HG02884 (cell line): ENCODE data around the gene ASIC2.

Experiments used
- ATAC-seq: cut with Tn5 transposase; IDR thresholded peaks from one replicate; pipeline ENCODE4 v1.9.1; 2021; ENCODE audit warnings: mild to moderate bottlenecking, moderate library complexity; ENCODE audit not compliant: unreplicated experiment

Gene ASIC2

DNA sequence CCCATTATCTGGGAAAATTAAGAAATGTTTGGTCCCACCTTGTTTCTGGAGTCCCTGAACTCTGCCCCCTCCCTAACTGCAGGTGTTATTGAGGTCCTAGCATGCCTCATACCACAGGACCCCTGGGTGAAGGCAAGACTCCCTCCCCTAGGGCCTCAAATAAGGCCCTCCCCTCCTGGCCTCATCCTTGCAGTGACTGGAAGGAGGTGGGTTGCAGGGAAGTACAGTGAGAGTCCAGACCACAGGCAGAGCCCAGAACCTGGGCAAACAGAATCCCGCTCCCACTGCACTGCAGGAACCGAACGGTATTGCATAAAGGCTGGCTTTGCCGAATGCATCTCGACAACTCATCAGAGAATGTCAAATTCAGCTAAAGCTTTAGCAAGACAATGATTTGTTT, 126.6 kb downstream of the ASIC2 start:
- no peak for ATAC-seq

DNA sequence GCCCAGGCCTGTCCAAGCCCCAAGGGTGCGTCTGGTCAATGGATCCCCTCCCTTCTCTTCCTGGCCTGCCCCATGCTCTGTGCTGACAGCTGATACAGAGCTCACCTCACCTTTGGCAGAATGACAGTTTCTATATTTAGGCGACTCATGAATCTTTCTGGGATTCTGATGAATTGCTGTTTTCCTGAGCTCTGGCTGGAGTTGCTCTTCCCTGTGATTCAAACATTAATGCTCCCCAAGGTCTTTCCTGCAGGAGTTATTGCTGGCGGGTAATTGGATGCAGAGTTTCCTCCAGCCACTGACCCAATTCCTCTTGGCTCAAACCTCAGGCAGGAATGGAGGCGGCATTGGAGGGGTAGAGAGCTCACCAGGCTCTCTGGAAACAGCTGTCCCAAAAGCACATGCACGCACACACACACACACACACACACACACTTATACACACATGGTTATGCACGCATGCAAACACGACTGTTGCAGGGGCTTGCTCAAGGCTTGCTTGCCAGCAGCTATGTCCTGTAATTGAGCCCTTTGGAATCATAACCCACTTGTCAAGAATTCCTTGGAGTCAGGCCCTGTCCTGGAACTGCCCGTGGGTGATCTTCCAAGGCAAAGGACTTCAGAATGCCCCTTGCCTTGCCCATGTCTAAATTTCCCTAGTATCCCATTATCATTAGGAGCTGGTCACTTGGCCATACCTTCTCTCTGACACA, 128.8 kb downstream of the ASIC2 start:
- no peak for ATAC-seq

DNA sequence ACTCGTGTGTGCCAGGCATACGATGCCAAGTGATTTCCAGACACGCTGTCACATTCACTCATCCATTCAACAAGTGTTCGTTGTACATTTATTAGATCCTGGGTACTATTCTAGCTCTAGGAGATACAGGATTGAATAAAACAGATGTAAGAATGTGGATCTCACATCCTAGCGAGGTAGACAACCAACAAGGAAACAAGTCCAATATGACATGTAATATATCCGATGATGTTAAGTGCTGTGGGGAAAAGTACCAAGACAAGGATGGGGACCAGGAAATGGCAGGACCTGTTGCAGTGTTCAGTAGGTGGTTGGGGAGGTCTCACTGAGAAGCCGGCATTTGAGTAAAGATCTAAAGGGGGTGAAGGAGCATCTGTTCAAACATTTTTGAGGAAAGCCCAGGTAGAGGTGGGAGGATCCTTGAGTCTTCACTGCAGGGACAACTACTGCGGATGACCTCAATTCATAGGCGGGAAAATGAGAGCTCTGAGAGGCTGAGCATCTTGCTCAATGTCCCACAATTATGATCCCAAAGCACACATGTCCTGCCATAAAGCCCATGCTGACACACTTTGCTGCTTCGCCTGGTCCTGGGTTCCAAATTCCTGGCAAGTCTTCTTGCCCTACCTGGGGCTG, 129.4 kb downstream of the ASIC2 start:
- ATAC-seq = no peak

DNA sequence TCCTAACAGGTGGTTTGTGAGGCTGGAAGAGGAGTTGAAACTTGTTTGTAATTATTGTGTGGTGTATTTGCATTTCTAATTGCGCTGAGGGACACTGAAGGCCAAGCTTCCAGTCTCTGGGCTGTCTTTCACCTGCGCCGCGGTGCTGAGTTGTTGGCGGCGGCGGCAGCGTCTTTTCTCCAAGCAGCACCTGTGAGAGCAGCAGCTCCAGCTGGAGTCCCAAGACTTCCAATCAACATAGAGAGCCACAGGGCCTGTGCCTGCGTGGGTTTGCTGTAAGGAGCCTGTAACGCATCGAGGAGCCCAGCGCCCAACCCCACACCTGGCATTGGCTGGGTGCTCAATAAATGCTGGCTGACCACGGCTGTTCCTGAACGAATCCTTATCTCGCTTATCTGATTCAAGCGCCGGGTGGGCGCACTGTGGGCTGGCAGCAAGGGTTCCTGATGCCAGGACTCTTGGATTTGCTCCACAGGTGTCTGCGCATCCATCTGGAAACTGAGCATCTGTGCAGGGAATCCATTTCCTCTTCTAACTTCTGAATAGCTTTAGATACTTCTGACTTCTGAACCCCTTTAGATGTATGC, 138.1 kb downstream of the ASIC2 start:
- no peak for ATAC-seq

DNA sequence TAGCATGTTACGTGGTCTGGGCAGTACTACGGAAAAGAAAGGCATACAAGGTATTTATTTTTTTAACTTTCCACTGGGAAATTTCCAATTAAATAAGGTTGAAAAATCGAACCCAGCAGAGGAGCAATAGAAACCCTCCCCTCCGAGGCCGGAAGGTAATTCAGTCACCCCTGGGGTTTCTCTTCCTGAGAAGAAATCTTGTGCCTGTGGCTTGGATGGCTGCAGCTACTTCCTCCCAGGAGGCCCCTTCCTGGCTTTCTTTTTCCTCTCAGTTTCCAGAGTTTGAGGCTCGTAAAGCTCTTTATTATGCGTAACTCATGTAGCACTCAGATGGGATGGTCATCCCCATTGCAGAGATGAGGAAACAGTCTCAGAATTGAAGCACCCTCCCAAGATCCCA, 140.3 kb downstream of the ASIC2 start:
- ATAC-seq = no peak

DNA sequence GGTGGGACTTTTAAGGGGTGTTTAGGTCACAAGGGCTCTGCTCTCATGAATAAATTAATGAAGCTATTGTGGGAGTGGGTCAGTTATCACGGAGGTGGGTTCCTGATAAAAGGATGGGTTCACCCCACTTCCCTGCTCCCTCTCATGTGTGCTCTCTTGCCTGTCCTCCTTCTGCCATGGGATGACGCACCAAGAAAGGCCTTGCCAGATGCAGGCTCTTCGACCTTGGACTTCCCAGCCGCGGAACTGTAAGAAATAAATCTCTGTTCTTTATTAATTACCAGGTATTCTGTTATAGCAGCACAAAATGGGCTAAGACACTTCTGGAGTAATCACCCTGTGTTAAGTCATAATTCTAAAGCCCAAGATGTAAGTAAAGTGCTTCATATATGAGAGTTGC, 141.5 kb downstream of the ASIC2 start:
- ATAC-seq = no peak

DNA sequence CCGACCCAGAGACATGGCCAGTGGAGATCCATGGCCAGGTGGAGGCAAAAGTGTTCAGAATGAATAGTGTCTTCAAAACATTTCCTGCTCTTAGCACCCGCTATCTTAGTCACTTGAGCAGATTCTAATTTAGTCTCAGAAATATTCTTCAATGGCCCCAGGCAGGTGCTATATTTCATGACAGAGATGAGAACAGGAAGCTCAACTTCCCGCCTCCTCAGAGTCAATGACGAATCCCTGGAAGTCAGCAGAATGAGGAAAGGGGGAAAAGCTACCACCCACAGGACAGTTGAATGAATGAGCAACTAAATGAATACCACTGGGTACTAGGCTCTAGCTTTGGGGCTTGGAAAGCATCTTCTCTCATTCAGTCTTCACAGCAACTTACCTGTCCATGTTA, 147.2 kb downstream of the ASIC2 start:
- no peak for ATAC-seq

DNA sequence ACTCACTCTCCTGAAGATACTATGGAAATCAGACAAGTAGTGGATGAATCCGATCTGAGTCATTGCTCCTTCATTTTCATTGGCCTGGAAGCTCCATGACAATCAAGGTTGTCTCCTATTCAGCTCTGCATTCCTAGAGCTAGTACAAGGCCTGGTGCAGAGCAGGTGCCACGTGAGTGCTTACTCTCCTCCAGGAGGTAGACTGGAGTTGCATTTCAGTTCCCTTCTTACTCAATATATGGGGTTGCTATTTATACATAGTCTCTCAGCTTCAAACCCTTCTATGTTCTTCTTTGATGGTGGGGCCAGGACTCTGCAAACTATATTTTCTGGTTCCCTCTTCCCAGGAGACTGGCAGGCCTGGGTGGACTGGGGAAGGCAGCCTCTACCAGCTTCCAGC, 148.3 kb downstream of the ASIC2 start:
- no peak for ATAC-seq

DNA sequence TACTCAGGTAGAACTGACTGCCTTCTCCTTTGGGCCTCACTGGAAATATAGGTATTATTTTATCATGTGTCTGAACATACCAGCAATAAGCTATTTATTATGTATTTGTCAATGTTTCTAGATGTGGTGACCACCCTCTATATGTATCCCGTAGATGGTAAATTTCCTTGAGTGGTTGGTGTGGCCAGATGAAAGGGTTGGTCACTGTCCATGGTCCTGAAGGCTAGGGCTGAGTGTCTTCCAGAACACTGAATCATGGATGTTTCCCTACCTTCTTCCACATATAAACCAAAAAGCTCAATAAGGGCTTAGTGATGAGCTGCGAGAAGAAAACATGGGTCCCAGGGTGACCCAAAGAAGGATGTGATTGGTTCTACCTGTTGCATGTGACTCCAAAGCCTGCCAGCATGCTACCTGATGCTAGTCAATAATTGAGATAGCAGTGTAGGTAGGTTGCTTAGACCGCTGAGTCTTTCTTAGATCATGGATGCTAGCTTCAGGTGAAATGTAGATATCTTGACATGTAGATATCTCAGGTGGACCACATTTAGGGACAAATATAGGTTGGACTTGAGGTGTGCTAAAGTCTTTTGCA, 150.3 kb downstream of the ASIC2 start:
- no peak for ATAC-seq

DNA sequence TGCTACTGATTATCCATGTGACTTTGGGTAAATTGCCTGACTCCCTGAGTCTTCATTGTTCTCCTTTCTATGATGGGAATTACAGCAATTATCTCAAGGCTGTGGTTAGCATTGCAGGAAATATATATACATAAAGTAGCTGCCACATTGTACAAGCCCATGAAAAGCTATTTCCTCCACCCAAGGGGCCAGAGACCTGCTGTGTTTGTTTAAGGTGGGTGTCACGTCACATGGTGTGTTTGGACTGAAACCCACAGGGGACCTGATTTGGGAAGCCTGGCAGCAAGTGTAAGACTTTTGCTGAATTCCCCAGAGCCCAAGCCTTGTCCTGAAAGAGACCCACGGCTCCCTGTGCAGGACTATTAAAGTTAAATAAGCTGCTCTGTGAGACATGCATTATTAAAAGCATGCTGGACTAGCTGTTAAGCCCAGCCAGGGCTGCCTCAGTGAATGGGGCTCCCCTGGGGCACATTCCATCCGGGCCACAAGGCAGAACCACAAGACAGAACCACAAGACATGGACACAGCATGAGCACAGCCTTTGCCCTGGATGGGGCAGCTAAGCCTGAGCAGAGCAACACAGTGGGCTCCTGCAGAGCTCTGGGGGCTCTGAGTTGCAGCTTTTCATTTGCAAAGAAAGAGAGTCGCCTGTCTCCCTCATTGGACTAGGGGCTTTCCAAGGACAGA, 152.5 kb downstream of the ASIC2 start:
- no peak for ATAC-seq

DNA sequence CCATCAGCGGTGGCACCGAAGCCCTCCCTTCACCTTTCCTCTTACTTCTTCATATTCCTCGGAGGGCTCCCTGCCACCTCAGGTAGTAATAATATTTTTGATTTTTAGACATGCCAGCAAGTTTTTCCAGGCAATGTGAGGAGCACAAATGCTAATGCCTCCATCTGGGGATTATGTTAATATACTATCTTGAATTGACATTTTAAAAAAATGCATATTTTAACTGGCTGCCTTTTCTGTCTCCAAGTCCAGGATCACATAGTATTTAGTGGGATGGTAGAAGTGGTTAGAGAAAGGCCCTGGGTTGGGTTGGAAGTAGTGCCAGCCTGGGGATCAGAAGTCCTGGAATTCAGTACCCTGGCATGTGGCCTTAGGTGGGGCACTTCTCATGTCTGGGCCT, 154.5 kb downstream of the ASIC2 start:
- ATAC-seq = no peak

DNA sequence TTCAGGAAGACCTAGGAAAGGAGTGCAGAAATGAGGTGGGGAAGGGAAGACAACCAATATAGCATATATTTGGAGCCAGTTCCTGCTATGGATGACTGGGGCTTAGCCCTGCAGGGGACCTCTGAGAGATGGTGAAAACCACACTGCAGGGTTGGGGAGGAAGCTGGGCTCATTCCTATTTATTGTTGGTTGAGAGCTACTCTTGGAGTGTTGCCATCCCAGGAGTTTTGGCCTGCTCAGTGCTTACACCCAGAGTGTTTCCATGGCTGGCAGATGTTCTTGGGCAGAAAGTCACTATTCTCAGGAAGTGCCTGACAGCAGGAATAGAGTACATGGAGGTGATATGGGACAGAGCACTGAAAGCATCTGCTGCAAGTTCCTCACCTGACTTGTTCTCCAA, 155.7 kb downstream of the ASIC2 start:
- ATAC-seq = no peak

DNA sequence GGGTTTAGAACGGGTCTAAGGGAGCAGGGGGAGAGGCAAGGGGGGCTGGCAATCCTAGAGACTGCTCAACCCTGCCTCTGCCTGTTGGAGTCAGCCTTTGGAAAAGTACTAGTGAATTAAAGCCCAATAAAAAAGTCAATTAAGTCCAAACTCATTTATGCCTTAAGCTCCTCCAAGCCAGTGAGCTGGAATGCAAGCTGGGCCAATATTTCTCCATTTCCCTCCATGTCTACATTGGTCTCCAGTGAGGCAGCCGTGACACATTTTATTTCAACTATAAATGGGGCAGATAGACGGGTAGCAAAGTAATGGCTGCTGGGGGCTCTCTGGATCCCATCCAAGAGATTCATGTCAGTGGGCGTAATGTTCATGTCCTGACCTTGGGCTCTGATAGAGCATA, 157.4 kb downstream of the ASIC2 start:
- ATAC-seq = no peak

DNA sequence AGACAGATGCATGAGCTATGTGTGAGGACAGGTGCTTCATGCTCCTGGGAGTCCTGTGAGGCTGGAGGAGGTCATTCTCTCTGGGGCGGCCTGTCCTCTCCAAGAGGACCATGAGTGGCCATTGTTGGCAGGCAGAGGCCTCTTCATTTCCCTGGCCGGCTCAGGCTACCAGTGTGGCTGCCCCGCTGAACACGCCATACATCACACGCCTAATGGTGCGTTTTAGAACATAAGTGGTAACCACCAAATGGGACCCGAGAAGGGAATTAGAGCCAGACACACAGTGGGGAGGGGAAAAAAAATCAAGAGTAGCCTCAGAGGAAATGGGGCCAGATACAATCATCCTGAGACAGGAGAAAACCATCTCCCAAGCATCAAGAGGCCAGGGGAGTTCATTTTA, 161.5 kb downstream of the ASIC2 start:
- no peak for ATAC-seq

DNA sequence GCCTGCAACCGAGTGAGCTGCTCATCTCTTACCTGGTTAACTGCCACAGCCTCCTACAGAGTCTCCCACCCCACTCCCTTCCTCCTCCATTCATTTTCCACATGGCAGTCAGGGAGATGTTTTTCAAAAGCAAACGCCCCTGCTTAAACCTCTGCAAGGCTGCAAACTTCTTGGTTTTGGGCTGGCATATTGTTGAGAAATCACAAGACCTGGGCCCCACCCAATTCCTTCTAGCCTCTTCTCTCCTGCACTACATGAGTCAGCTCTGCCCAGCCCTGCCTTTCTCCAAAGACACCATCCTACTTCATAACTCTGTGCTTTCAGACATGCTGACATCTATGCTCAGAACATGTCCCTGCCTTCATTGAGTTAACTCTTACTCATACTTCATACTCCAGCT, 165.4 kb downstream of the ASIC2 start:
- ATAC-seq = no peak

DNA sequence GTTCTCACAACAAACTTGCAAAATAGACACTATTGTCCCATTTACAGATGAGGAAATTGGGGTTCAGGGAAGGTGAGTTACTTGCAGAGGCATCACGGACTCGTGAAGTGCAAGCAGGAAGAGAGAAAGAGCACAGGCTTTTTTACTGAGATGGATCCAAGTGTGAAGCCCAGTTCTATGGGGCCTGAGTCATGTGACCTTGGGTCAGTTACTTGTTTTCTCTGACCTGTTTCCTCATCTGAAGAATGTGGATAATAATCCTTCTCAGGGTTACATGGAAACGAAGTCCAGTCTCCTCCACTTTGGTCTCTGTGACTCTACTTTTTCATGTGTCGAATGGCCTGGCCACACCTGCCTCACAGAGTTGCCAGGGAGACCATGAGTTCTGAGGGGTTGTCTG, 167.0 kb downstream of the ASIC2 start:
- no peak for ATAC-seq

DNA sequence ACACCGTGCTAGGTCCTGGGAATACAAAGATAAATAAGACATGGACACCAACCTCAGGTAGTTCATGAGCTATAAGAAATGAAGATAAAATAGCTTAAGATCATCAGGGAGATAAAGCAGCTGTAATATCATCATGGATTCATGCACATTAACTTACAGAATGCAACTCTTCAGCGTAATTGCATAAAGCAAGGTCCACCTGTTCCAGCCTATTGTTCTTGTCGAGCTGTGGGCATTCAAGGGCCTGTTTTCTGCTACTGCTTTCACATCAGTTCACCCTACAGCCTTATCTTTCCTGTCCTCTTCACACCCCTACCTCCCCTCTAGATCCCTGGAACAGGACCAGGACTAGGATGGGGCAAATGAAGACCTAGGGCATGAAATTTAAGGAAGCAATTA, 167.5 kb downstream of the ASIC2 start:
- no peak for ATAC-seq

DNA sequence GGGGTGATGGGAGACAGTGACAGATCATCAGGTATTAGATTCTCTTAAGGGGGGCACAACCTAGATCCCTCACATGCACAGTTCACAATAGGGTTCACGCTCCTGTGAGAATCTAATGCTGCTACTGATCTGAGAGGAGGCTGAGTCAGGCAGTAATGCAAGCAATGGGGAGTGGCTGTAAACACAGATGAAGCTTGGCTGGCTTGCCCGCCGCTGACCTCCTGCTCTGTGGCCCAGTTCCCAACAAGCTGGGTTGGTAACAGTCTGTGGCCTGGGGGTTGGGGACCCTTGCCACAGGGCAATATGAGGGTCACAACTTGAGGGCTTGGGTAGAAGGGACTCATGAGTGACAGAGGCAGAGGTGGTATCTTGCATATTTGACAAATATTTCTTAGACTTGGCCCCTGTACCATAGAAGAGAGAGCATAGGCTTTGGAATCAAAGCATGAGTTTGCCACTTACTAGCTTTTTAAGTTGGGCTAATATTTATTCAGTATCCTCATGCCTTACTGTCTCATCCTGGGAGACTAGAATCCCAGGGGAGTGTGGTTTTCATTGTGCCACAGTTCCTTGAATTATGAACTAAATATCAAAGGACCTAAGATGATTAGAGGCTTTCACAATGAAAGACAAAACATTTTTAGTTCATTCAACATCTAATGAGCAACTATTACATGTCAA, 168.1 kb downstream of the ASIC2 start:
- ATAC-seq = no peak

DNA sequence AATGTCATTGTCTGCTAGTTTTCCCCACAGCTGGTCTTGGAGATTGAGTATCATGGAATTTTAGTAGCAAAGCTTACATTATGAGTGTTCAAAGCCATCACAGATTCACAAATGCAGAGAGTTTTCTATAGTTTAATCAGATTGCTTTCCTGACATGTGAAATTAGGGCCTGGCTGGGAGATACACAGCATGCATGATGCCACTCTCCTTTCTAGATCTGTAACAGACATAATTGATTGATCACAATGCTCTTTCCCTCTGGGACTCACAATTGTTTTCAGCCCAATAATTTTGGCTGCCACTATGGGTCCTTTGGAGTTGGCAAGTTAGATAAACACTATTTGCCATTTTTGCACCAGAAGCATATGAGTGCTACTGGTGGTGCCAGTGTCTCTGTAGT, 168.9 kb downstream of the ASIC2 start:
- ATAC-seq = no peak

DNA sequence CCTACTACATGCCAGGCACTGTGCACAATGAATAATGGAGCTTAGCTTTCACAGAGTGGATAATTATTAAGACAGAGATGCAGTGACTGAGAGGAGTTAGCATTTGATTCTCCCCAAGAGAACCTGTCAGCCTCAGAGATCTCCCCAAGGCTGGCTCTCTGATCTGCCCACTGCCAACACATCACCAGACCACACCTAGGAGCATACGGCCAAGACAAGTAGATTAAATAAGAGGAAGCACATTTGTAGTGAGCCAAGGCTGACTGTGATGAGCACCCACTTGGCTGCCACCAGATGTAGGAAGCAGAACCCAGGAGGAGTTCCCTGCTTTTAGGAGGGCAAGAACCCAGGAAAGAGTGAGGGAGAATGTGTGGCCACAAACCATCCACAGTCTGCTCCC, 171.3 kb downstream of the ASIC2 start:
- ATAC-seq = no peak

DNA sequence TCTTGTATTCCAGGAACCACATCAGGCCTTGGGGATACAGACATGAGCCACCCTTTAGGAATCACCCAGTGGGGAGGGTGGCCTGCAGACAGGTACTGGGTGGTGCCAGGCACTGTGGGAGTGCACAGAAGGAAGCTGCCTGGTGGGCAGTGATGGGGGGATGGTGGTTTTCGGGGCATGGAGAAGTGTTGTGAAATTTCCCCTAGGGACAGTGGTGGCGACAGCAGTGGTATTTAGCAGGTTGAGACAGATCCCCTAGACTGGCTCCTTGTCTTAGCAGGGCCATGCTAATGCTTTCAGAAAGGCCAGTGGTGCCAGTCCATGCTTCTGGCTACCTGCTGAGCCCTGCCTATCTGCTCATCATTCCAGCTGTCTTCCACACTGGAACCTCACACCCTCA, 171.8 kb downstream of the ASIC2 start:
- no peak for ATAC-seq
